HCT116 (cell line): ENCODE data around the gene TRIM50.

Experiments
- ATF3 ChIP-seq: IDR thresholded peaks from 2 replicates; pipeline ENCODE4 v1.6.1; 2012
- EZH2 ChIP-seq: fragments of 200-600 bp; sonication (generic); IDR thresholded peaks from 2 replicates; pipeline ENCODE4 v1.6.1; 2017; ENCODE audit warnings: antibody characterized with exemption, mixed run types
- POLR2A ChIP-seq: IDR thresholded peaks from 2 replicates; pipeline ENCODE4 v1.7.0; 2011; ENCODE audit warnings: borderline replicate concordance; ENCODE audit not compliant: insufficient read depth, insufficient read length; ENCODE audit errors: extremely low read depth
- POLR2AphosphoS5 ChIP-seq: IDR thresholded peaks from 2 replicates; pipeline ENCODE4 v1.6.1; 2011; ENCODE audit warnings: mild to moderate bottlenecking, low read depth, low read length, moderate library complexity
- RAD21 ChIP-seq: IDR thresholded peaks from 2 replicates; pipeline ENCODE4 v1.6.1; 2012; ENCODE audit warnings: low read depth, mild to moderate bottlenecking
- ZNF274 ChIP-seq: fragments of 200-500 bp; sonication (Bioruptor generic); IDR thresholded peaks from 2 replicates; pipeline ENCODE4 v1.6.1; 2014; ENCODE audit warnings: mild to moderate bottlenecking, low read depth, low read length, inconsistent platforms
- TF ChIP-seq, protein P1 (sequence below): IDR thresholded peaks from 2 replicates; pipeline ENCODE4 v1.6.1; 2012; ENCODE audit warnings: low read depth
- TF ChIP-seq, protein P2 (sequence below), 3 experiments: fragments of 200-600 bp in 1 of 3; sonication (generic) in 1 of 3; IDR thresholded peaks in 2 of 3; conservative IDR thresholded peaks in 1 of 3; 2 replicates each; pipeline ENCODE4 v1.5.1; 2012 to 2017; ENCODE audit warnings: low read depth in 2 of 3, low read length in 2 of 3, antibody characterized with exemption in 1 of 3, borderline replicate concordance in 1 of 3, control low read depth in 1 of 3, mild to moderate bottlenecking in 1 of 3, mixed read lengths in 1 of 3, mixed run types in 1 of 3, moderate library complexity in 1 of 3; ENCODE audit not compliant: insufficient read depth in 1 of 3

DNA sequence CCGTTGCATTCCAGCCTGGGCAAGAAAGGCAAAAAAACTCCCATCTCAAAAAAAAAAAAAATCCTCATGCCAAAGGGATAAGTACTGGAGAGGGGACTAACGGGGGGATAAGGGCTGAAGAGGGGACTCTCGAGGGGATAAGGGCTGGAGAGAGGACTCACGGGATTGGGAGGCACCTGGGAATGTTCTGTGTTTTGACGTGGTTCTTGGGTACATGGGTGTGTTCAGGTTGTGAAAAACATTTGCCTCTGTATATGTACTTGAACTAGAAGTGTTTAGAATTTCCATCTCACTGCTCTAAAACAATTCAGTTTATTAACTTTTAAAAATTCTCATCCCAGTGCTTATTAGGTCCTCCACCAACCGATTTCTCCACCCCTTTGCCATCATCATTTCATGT is 4.6 kb upstream of the TRIM50 start:
- TF ChIP-seq, protein P1, sequence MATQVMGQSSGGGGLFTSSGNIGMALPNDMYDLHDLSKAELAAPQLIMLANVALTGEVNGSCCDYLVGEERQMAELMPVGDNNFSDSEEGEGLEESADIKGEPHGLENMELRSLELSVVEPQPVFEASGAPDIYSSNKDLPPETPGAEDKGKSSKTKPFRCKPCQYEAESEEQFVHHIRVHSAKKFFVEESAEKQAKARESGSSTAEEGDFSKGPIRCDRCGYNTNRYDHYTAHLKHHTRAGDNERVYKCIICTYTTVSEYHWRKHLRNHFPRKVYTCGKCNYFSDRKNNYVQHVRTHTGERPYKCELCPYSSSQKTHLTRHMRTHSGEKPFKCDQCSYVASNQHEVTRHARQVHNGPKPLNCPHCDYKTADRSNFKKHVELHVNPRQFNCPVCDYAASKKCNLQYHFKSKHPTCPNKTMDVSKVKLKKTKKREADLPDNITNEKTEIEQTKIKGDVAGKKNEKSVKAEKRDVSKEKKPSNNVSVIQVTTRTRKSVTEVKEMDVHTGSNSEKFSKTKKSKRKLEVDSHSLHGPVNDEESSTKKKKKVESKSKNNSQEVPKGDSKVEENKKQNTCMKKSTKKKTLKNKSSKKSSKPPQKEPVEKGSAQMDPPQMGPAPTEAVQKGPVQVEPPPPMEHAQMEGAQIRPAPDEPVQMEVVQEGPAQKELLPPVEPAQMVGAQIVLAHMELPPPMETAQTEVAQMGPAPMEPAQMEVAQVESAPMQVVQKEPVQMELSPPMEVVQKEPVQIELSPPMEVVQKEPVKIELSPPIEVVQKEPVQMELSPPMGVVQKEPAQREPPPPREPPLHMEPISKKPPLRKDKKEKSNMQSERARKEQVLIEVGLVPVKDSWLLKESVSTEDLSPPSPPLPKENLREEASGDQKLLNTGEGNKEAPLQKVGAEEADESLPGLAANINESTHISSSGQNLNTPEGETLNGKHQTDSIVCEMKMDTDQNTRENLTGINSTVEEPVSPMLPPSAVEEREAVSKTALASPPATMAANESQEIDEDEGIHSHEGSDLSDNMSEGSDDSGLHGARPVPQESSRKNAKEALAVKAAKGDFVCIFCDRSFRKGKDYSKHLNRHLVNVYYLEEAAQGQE = no peak
- TF ChIP-seq, protein P2, sequence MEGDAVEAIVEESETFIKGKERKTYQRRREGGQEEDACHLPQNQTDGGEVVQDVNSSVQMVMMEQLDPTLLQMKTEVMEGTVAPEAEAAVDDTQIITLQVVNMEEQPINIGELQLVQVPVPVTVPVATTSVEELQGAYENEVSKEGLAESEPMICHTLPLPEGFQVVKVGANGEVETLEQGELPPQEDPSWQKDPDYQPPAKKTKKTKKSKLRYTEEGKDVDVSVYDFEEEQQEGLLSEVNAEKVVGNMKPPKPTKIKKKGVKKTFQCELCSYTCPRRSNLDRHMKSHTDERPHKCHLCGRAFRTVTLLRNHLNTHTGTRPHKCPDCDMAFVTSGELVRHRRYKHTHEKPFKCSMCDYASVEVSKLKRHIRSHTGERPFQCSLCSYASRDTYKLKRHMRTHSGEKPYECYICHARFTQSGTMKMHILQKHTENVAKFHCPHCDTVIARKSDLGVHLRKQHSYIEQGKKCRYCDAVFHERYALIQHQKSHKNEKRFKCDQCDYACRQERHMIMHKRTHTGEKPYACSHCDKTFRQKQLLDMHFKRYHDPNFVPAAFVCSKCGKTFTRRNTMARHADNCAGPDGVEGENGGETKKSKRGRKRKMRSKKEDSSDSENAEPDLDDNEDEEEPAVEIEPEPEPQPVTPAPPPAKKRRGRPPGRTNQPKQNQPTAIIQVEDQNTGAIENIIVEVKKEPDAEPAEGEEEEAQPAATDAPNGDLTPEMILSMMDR (IDR thresholded peaks at IDR 0.05 in 2 of 3, conservative IDR thresholded peaks at IDR 0.05 in 1 of 3; ENCODE audit: borderline replicate concordance in 1 of 3, insufficient read depth in 1 of 3, low read depth in 2 of 3, low read length in 2 of 3) = no peak
- TF ChIP-seq ZNF274 (no peak), EZH2 (no peak), POLR2A (no peak), POLR2AphosphoS5 (no peak), RAD21 (no peak), ATF3 (no peak)
